ENCODE results near the gene MYH7.
"Not testable (repeated sequence)": the region's sequence is repeated elsewhere in the genome, so short reads cannot be mapped to it uniquely, and the experiment has no call there.

MYH7 gene

GRCh38 chr14:23406725-23407355 lies 28.6 kb downstream of the MYH7 start:
- DNase-seq, result no peak

GRCh38 chr14:23406244-23406643 lies 29.2 kb downstream of the MYH7 start:
- DNase-seq, result no peak

GRCh38 chr14:23405516-23406025 lies 29.9 kb downstream of the MYH7 start:
- no peak for DNase-seq

- no peak for DNase-seq
Observed at GRCh38 chr14:23405096-23405495, 30.4 kb downstream of the MYH7 start.

GRCh38 chr14:23404331-23404900 lies 31.0 kb downstream of the MYH7 start:
- DNase-seq, result no peak

- no peak for DNase-seq
Observed at GRCh38 chr14:23403908-23404307, 31.6 kb downstream of the MYH7 start.

GRCh38 chr14:23403139-23403438 lies 32.4 kb downstream of the MYH7 start:
- no peak for DNase-seq

GRCh38 chr14:23402296-23403138 lies 32.9 kb downstream of the MYH7 start:
- DNase-seq, result no peak

GRCh38 chr14:23401291-23401690 lies 34.2 kb downstream of the MYH7 start:
- DNase-seq, result no peak

- not testable (repeated sequence) for DNase-seq
Observed at GRCh38 chr14:23400496-23401149, 34.8 kb downstream of the MYH7 start.

- no peak for DNase-seq
Observed at GRCh38 chr14:23399591-23399990, 35.9 kb downstream of the MYH7 start.

- DNase-seq, result no peak
Observed at GRCh38 chr14:23399136-23399535, 36.3 kb downstream of the MYH7 start.

GRCh38 chr14:23398348-23398747 lies 37.1 kb downstream of the MYH7 start:
- DNase-seq, result no peak

- DNase-seq, result no peak
Observed at GRCh38 chr14:23396781-23397407, 38.6 kb downstream of the MYH7 start.

GRCh38 chr14:23396126-23396525 lies 39.3 kb downstream of the MYH7 start:
- no peak for DNase-seq

GRCh38 chr14:23392613-23393012 lies 42.8 kb downstream of the MYH7 start:
- no peak for DNase-seq

GRCh38 chr14:23389871-23390270 lies 45.6 kb downstream of the MYH7 start:
- DNase-seq, result not testable (repeated sequence)

- DNase-seq, result no peak
Observed at GRCh38 chr14:23389396-23389795, 46.1 kb downstream of the MYH7 start.

- no peak for DNase-seq
Observed at GRCh38 chr14:23388996-23389395, 46.5 kb downstream of the MYH7 start.

- no peak for DNase-seq
Observed at GRCh38 chr14:23387916-23388882, 47.3 kb downstream of the MYH7 start.

GRCh38 chr14:23386999-23387398 lies 48.5 kb downstream of the MYH7 start:
- DNase-seq, result no peak

GRCh38 chr14:23386266-23386657 lies 49.2 kb downstream of the MYH7 start:
- not testable (repeated sequence) for DNase-seq

All from CD4-positive, alpha-beta T cell treated with Interferon alpha-2 for 1 hour (primary cell).